Calu3 (cell line): ENCODE data around the gene RIPPLY1. TPM values are rescaled to one million over a fixed set of nuclear protein-coding genes. Genes with fewer than 3 reads are reported as not detected.

Experiments
- BruUV-seq: library from RNA; stranded (reverse); fragments of 400-500 nt; replicated peaks from 2 replicates; lab custom pipeline; 2021; lab: Mats Ljungman, UMichigan
- CTCF ChIA-PET: fragments of 300-600 bp; sonication (Branson Sonifier 250); formaldehyde crosslinking; loops from one replicate; lab custom pipeline; 2022; ENCODE audit warnings: antibody characterized with exemption; lab: Charles Lee
- DNase-seq: peaks from one replicate; pipeline ENCODE4 v3.0.0; 2022
- H3K27ac Mint-ChIP-seq: one replicate; pipeline ENCODE4 v1.8.0; 2022; ENCODE audit warnings: mixed read lengths; ENCODE audit not compliant: unreplicated experiment
- H3K27me3 Mint-ChIP-seq: one replicate; pipeline ENCODE4 v1.8.0; 2022; ENCODE audit warnings: mixed read lengths; ENCODE audit not compliant: unreplicated experiment
- H3K36me3 Mint-ChIP-seq: one replicate; pipeline ENCODE4 v1.8.0; 2022; ENCODE audit warnings: mild to moderate bottlenecking, moderate library complexity, mixed read lengths; ENCODE audit not compliant: insufficient read depth, unreplicated experiment
- H3K4me1 Mint-ChIP-seq: one replicate; pipeline ENCODE4 v1.8.0; 2022; ENCODE audit warnings: mild to moderate bottlenecking, low read depth, mixed read lengths; ENCODE audit not compliant: unreplicated experiment
- H3K4me3 Mint-ChIP-seq: one replicate; pipeline ENCODE4 v1.8.0; 2022; ENCODE audit warnings: mild to moderate bottlenecking, low read depth, moderate library complexity, mixed read lengths; ENCODE audit not compliant: unreplicated experiment
- H3K9me3 Mint-ChIP-seq: one replicate; pipeline ENCODE4 v1.8.0; 2022; ENCODE audit warnings: low read depth, mixed read lengths; ENCODE audit not compliant: unreplicated experiment
- intact Hi-C: fragments of 100-400 bp; cut with micrococcal nuclease; formaldehyde crosslinking; loops from one replicate; pipeline ENCODE4 v1.10.0; 2022; ENCODE audit not compliant: unreplicated experiment
- total RNA-seq: library from RNA; stranded (reverse); gene quantifications from 2 replicates; pipeline ENCODE4 v1.2.3, GENCODE V29; 2022
- TF ChIP-seq, protein P1 (sequence below): fragments of 200-600 bp; IDR thresholded peaks from one replicate; pipeline ENCODE4 v1.8.0; 2022; ENCODE audit warnings: antibody characterized with exemption; ENCODE audit not compliant: unreplicated experiment

Gene RIPPLY1
- total RNA-seq, 1 experiment from 2014 or later = 0.31 TPM

- no peak for DNase-seq
- H3K27ac Mint-ChIP-seq = peak overlapping the region; percentile 88
- H3K4me3 Mint-ChIP-seq = peak overlapping the region; percentile 39
- H3K36me3 Mint-ChIP-seq = peaks cover 15% of the 10 kb centered on the region
- peaks cover 45% of the 10 kb centered on the region for H3K4me1 Mint-ChIP-seq
- CTCF ChIA-PET = interaction anchor here (0.9 to 2.1 kb wide), 5 partner anchors 13 to 35 kb away, joined by 3 to 9 read pairs (median 4); no protein-coding TSS in a partner anchor
- intact Hi-C loops = loop anchor here (2.0 kb wide), 3 partner anchors 14 to 38 kb away; no protein-coding TSS in a partner anchor
- no peaks in the 10 kb centered on the region for H3K27me3 Mint-ChIP-seq
- TF ChIP-seq, protein P1, sequence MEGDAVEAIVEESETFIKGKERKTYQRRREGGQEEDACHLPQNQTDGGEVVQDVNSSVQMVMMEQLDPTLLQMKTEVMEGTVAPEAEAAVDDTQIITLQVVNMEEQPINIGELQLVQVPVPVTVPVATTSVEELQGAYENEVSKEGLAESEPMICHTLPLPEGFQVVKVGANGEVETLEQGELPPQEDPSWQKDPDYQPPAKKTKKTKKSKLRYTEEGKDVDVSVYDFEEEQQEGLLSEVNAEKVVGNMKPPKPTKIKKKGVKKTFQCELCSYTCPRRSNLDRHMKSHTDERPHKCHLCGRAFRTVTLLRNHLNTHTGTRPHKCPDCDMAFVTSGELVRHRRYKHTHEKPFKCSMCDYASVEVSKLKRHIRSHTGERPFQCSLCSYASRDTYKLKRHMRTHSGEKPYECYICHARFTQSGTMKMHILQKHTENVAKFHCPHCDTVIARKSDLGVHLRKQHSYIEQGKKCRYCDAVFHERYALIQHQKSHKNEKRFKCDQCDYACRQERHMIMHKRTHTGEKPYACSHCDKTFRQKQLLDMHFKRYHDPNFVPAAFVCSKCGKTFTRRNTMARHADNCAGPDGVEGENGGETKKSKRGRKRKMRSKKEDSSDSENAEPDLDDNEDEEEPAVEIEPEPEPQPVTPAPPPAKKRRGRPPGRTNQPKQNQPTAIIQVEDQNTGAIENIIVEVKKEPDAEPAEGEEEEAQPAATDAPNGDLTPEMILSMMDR = no peak
- BruUV-seq = no TSS peak
- H3K9me3 Mint-ChIP-seq = no peaks in the 10 kb centered on the region
Observed at GRCh38 chrX:106932960-106933537, 29.9 kb upstream of the RIPPLY1 start.

DNA sequence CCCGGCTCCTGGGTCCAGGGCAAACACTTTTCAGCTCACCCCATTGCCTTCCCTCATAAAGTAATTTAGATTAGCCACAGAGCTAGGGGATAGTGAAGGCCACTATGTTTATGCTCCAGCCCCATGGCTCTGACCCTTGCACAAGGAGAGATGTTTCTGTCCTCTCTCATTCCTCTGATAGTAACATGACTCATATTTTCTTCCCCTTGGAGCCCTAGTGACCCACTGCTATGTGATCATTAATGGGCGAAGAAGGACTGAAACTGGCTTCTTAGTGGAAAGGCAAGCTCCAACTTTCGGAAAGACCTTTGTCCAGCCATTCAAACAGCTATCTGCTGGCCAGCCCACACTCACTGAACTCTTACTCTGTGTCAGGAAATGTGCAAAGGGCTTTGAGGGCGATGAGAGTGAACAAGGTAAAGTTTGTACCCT is 29.4 kb upstream of the RIPPLY1 start:
- peak overlapping the region; percentile 88 for H3K27ac Mint-ChIP-seq
- no peaks in the 10 kb centered on the region for H3K27me3 Mint-ChIP-seq
- peaks cover 15% of the 10 kb centered on the region for H3K36me3 Mint-ChIP-seq
- intact Hi-C loops = loop anchor here (2.0 kb wide), 3 partner anchors 14 to 38 kb away; no protein-coding TSS in a partner anchor
- CTCF ChIA-PET = interaction anchor here (0.5 to 2.1 kb wide), 5 partner anchors 13 to 170 kb away, joined by 3 to 9 read pairs (median 4); no protein-coding TSS in a partner anchor
- TF ChIP-seq, protein P1 = no peak
- H3K9me3 Mint-ChIP-seq = no peaks in the 10 kb centered on the region
- no peak for DNase-seq
- no TSS peak for BruUV-seq
- H3K4me3 Mint-ChIP-seq = peak overlapping the region; percentile 39
- peaks cover 45% of the 10 kb centered on the region for H3K4me1 Mint-ChIP-seq

GRCh38 chrX:106931831-106932491 is 28.8 kb upstream of the RIPPLY1 start:
- no peak for DNase-seq
- CTCF ChIA-PET = interaction anchor here (0.5 to 2.1 kb wide), 5 partner anchors 12 to 170 kb away, joined by 3 to 9 read pairs (median 4); no protein-coding TSS in a partner anchor

DNA sequence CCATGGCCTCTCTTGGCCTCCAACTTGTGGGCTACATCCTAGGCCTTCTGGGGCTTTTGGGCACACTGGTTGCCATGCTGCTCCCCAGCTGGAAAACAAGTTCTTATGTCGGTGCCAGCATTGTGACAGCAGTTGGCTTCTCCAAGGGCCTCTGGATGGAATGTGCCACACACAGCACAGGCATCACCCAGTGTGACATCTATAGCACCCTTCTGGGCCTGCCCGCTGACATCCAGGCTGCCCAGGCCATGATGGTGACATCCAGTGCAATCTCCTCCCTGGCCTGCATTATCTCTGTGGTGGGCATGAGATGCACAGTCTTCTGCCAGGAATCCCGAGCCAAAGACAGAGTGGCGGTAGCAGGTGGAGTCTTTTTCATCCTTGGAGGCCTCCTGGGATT is 25.1 kb upstream of the RIPPLY1 start:
- H3K4me3 Mint-ChIP-seq = peak overlapping the region; percentile 55
- intact Hi-C loops = no loop called here
- peaks cover 40% of the 10 kb centered on the region for H3K4me1 Mint-ChIP-seq
- BruUV-seq = TSS peak; percentile 78
- DNase-seq = no peak
- CTCF ChIA-PET = interaction anchor here (0.7 to 1.2 kb wide), 3 partner anchors 22 to 30 kb away, joined by 4 to 5 read pairs (median 4); no protein-coding TSS in a partner anchor
- no peaks in the 10 kb centered on the region for H3K9me3 Mint-ChIP-seq
- no peaks in the 10 kb centered on the region for H3K27me3 Mint-ChIP-seq
- peak overlapping the region; percentile 43 for H3K27ac Mint-ChIP-seq
- H3K36me3 Mint-ChIP-seq = peaks cover 15% of the 10 kb centered on the region
- TF ChIP-seq, protein P1 = no peak

More at GRCh38 chrX:106931831-106932491, 28.8 kb upstream of the RIPPLY1 start:
- H3K36me3 Mint-ChIP-seq = peaks cover 15% of the 10 kb centered on the region
- TF ChIP-seq, protein P1 = no peak
- peak overlapping the region; percentile 39 for H3K4me3 Mint-ChIP-seq
- peaks cover 45% of the 10 kb centered on the region for H3K4me1 Mint-ChIP-seq
- BruUV-seq = no TSS peak
- peak overlapping the region; percentile 88 for H3K27ac Mint-ChIP-seq
- intact Hi-C loops = loop anchor here (2.0 kb wide), 3 partner anchors 13 to 37 kb away; no protein-coding TSS in a partner anchor
- no peaks in the 10 kb centered on the region for H3K9me3 Mint-ChIP-seq
- H3K27me3 Mint-ChIP-seq = no peaks in the 10 kb centered on the region
